ENCODE measurements around the gene PLAA. TPM values are rescaled to one million over a fixed set of nuclear protein-coding genes. Genes with fewer than 3 reads are reported as not detected.

Gene PLAA
- total and polyA plus RNA-seq, 8 donors = 28.0 to 36.8 (median 32.8) TPM

DNA sequence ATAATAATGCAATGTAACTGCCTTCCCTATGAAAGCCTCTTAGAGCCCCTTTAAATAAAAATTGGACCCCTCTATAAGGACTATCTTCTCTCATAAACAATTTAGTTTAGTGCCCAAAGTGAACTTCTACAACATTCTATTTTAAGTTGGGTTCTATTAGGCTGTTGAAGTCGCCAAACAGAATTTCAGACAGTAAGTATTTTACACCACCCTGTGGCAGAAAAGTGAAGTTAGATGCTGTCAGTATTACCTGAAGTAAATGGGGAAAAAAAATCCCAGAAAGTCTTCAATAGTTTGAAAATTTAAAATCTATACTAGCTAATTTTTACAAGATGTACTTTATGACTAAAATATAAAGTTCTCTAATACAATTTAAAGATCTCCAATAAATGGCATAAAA lies 84.0 kb downstream of the PLAA start:
- no peak for ATAC-seq
- TF ChIP-seq, protein P1, sequence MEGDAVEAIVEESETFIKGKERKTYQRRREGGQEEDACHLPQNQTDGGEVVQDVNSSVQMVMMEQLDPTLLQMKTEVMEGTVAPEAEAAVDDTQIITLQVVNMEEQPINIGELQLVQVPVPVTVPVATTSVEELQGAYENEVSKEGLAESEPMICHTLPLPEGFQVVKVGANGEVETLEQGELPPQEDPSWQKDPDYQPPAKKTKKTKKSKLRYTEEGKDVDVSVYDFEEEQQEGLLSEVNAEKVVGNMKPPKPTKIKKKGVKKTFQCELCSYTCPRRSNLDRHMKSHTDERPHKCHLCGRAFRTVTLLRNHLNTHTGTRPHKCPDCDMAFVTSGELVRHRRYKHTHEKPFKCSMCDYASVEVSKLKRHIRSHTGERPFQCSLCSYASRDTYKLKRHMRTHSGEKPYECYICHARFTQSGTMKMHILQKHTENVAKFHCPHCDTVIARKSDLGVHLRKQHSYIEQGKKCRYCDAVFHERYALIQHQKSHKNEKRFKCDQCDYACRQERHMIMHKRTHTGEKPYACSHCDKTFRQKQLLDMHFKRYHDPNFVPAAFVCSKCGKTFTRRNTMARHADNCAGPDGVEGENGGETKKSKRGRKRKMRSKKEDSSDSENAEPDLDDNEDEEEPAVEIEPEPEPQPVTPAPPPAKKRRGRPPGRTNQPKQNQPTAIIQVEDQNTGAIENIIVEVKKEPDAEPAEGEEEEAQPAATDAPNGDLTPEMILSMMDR (IDR thresholded peaks at IDR 0.05) = peak in 1 of 2 donors; percentile 14

DNA sequence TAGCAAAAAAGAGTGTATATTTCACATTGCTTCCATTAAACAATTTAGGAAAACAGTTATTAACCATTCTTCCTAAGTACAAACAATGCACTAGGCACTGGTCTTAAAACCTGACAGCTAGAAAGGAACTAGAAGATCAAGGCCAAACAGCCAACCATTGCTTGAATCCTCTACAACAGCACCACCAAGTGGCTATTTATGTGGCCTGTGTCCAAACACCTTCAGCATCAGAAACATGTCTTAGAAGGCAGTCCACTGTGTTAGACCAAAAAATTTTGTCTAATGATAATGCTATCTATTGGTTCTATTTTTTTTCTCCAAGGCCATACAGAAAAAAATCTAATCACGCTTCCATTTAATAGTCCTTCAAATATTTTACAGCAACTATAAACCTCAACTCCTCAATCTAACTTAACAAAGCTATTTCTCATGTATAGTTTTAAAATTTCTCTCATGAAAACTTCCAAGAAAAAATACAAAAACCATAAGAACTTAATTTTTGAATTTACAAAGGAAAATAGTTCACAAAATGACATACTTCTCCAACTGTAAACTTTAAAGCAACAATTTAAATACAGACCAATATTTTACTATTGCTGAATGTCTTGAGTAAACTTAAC lies 90.5 kb downstream of the PLAA start:
- H3K9me3 ChIP-seq = no peaks in the 10 kb centered on the region
- intact Hi-C loops (cut with DNase I) = loop anchor here in 1 of 2 donors (10.0 kb wide), 1 partner anchor 112 kb away; no protein-coding TSS in a partner anchor
- H3K4me3 ChIP-seq = no peak overlapping the region
- H3K36me3 ChIP-seq = peaks cover 4 to 49% of the 10 kb centered on the region in 2 donors
- no peaks in the 10 kb centered on the region for H3K4me1 ChIP-seq
- DNase-seq = peak in 1 of 4 donors; percentile 15
- H3K27me3 ChIP-seq = no peaks in the 10 kb centered on the region
- no peak overlapping the region for H3K27ac ChIP-seq
- TF ChIP-seq, protein P1 (IDR thresholded peaks at IDR 0.05) = peak in 1 of 2 donors; percentile 28
- ATAC-seq = peak; percentile 60

More for the DNA sequence above, 84.0 kb downstream of the PLAA start:
- H3K36me3 ChIP-seq = peaks cover 0 to 47% of the 10 kb centered on the region in 2 donors
- peak in 1 of 4 donors; percentile 10 for DNase-seq
- H3K4me1 ChIP-seq = no peaks in the 10 kb centered on the region
- no peaks in the 10 kb centered on the region for H3K27me3 ChIP-seq
- H3K27ac ChIP-seq = no peak overlapping the region
- intact Hi-C loops (cut with DNase I) = no loop called here
- H3K4me3 ChIP-seq = no peak overlapping the region
- no peaks in the 10 kb centered on the region for H3K9me3 ChIP-seq

Other genes starting within 250 kb of the PLAA start
- gene CAAP1, start 54.4 kb downstream of the PLAA start, total RNA-seq = 10 to 100 TPM; 12.4 to 12.9 TPM
- gene CAAP1, start 54.4 kb downstream of the PLAA start, polyA plus RNA-seq (ENCODE audit: insufficient read length in 6 of 6) = 10 to 100 TPM; 26.8 to 34.9 (median 29.5) TPM
- 10 to 100 TPM; 10.8 TPM for gene IFT74, start 9.2 kb upstream of the PLAA start, total RNA-seq
- 10 to 100 TPM; 24.5 to 40.1 (median 29.6) TPM for gene IFT74, start 9.2 kb upstream of the PLAA start, polyA plus RNA-seq (ENCODE audit: insufficient read length in 6 of 6)
- not detected for gene LRRC19, start 58.4 kb upstream of the PLAA start, total RNA-seq
- gene LRRC19, start 58.4 kb upstream of the PLAA start, polyA plus RNA-seq (ENCODE audit: insufficient read length in 6 of 6) = under 1 TPM; 0.13 to 0.72 (median 0.37) TPM
- gene TEK, start 162.0 kb upstream of the PLAA start, total RNA-seq = 10 to 100 TPM; 20.3 to 39.0 TPM
- 10 to 100 TPM; 39.2 to 55.6 (median 47.2) TPM for gene TEK, start 162.0 kb upstream of the PLAA start, polyA plus RNA-seq (ENCODE audit: insufficient read length in 6 of 6)